GM12873 (cell line): Measurements from ENCODE around the gene TATDN3.

Experiments used
- TF ChIP-seq, protein P1 (sequence below): IDR thresholded peaks from 2 replicates; pipeline ENCODE4 v1.5.1; 2012; ENCODE audit warnings: low read depth, mild to moderate bottlenecking, moderate library complexity, low read length, control low read depth; ENCODE audit not compliant: insufficient read depth; ENCODE audit errors: missing control alignments

The TATDN3 gene

DNA sequence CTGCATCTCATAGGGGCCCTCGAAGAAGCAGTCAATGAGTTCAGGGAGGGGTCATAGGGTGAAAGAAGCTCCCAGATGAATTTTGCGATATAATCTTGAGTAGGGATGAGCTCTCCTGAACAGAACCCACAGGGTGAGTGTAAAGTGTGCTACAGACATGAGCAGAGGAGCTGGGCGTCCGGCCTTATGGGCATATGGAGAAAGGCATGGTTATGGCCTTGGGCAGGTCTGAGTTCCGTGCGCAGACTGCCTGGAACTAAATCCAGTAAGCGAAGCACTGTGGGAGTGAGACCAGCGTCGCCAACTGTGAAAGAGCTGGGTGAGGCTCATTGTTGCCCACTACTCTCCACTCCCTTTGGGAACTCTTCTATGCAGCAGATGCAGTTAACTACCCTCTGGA lies 28.9 kb upstream of the TATDN3 start:
- TF ChIP-seq, protein P1, sequence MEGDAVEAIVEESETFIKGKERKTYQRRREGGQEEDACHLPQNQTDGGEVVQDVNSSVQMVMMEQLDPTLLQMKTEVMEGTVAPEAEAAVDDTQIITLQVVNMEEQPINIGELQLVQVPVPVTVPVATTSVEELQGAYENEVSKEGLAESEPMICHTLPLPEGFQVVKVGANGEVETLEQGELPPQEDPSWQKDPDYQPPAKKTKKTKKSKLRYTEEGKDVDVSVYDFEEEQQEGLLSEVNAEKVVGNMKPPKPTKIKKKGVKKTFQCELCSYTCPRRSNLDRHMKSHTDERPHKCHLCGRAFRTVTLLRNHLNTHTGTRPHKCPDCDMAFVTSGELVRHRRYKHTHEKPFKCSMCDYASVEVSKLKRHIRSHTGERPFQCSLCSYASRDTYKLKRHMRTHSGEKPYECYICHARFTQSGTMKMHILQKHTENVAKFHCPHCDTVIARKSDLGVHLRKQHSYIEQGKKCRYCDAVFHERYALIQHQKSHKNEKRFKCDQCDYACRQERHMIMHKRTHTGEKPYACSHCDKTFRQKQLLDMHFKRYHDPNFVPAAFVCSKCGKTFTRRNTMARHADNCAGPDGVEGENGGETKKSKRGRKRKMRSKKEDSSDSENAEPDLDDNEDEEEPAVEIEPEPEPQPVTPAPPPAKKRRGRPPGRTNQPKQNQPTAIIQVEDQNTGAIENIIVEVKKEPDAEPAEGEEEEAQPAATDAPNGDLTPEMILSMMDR = no peak

DNA sequence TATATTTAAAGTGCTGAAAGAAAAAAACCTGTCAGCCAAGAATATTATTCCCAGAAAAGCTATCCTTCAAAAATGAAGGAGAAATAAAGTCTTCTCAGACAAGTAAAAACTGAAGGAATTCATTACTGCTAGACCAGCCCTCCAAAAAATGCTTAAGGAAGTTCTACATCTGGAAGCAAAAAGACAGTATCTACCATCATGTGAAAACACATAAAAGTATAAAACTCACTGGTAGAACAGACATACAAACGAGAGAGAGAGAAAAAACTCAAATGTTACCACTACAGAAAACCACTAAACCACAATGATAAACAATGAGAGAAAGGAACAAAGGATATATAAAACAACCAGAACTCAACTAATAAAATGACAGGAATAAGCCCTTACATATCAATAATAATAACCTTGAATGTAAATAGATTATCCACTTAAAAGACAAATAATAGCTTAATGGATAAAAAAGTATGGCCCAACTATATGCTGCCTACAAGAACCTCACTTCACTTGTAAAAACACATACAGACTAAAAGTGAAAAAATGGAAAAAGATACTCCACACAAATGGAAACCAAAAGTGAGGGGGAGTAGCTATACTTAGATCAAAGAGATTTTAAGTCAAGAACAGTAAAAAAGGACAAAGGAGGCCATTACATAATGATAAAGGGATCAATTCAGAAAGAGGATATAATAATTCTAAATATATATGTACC lies 22.1 kb upstream of the TATDN3 start:
- TF ChIP-seq, protein P1 = no peak

DNA sequence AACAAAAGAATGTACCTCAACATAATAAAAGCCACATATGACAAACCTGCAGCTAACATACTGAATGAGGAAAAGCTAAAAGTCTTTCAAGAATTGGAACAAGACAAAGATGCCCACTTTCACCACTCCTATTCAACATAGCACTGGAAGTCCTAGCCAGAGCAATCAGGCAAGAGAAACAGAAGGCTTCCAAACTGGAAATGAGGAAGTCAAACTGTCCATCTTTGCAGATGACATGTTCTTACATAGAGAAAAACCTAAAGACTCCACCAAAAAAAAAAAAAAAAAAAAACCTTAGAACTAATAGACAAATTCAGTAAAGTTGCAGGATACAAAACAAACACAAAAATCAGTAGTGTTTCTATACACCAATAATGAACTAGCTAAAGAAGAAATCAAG lies 20.4 kb upstream of the TATDN3 start:
- TF ChIP-seq, protein P1 = no peak

DNA sequence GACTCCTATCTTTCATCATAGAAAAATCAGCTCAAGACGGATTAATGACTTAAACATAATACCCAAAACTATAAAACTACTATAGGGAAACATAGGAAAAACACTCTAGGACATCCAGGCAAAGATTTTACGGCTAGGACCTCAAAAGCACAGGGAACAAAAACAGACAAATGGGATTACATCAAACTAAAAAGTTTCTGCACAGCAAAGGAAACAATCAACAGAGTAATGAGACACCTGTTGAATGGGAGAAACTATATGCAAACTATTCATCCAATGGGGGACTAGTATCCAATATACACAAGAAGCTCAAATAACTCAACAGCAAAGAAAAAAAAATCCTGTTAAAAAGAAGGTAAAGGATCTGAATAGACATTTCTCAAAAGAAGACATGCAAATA lies 18.7 kb upstream of the TATDN3 start:
- TF ChIP-seq, protein P1 = no peak

DNA sequence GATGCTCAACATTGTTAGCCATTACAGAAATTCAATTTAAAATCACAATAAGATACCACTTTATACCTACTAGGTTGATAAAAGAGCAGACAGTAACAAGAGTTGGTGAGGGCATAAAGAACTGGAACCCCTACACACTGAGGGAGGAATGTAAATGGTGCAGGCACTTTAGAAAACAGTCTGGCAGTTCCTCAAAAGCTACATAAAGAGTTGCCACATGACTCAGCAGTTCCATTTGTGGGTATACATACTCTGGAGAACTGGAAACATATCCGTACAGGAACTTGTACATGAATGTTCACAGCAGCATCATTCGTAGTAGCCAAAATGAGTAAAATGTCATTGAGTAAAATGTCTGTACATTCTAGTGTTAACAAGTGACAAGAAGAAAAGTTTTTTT lies 17.1 kb upstream of the TATDN3 start:
- TF ChIP-seq, protein P1 = no peak

DNA sequence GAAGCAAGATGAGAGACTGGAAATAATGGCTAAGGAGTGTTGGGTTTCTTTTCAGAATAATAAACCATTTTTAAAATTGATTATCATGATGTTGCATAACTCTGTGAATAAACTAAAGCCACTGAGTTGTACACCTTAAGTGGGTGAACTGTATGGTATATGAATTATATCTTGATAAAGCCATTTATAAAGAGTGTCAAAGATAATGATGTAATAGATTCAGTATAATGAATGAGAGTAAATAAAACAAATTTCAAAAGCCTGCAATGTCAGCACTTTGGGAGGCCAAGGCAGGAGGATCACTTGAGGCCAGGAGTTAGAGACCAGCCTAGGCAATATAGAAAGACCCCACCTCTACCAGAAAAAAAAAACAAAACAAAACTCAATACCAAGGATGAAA lies 16.5 kb upstream of the TATDN3 start:
- TF ChIP-seq, protein P1 = no peak

DNA sequence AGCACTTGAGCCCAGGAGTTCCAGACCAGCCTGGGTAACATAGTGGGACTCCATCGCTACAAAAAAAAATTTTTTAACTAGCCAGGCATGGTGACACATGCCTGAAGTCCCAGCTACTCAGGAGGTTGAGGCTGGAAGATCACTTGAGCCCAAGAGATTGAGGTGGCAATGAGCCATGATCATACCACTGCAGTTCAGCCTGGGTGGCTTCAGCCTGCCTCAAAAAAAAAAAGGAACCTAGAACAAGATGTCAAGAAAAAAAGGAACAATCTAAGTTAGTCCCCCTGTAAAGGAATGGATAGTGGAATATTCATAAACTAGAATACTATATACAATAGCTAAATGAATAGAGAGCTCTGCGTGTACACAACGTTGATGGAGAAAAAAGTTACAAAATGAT lies 14.5 kb upstream of the TATDN3 start:
- TF ChIP-seq, protein P1 = no peak
